Epidermal melanocyte (primary cell): ENCODE data around the gene NTNG1.

Experiments
- DNase-seq: peaks from one replicate; pipeline ENCODE4 v3.0.0; 2011; ENCODE audit warnings: low spot score; ENCODE audit not compliant: insufficient read length

Gene NTNG1

DNA sequence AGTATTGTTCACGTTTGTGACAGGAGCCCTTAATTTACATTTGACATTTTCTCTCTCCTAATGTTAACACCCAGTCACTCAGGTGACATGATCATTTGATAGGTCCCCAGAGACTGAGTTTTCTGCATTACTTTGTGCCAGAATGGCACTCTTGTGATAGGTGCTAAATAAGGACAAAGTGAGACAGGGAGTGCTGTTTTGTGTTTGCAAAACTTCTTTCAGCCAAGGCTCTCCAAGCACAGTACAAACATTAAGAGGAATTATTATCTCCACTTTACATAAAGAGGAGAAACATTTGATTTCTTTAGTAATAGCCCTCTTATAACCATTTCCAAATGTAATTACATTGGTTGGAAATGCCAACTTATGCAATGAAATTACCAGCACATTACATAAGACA lies 355.2 kb downstream of the NTNG1 start:
- DNase-seq, result no peak

DNA sequence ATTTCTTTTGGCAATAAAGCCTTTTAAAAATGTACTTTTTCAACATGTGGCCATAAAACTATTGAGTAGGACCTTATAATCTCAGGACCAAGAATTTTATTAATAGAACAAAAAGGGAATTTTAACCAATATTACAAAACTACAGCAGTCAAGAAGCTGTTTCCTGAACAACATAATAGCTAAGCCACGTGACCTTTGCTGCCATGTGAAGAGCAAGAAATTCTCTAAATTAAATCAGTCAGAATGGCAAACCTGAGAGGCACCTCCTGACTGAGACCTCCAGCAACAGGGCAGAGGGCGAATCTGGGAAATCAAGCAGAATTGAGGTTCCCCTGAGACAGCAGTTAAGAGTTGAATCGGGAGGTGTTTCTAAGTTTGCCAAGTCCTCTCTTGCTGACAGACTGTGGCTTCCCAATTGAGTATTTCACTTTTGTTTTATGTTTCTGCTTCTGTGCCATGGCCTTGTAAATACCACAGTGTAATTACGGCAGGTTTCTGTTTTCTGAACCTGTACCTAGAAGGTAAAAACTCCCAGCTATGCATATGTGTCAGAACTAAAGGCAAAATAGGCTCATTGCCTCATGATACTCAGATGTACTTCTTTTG lies 358.4 kb downstream of the NTNG1 start:
- no peak for DNase-seq

DNA sequence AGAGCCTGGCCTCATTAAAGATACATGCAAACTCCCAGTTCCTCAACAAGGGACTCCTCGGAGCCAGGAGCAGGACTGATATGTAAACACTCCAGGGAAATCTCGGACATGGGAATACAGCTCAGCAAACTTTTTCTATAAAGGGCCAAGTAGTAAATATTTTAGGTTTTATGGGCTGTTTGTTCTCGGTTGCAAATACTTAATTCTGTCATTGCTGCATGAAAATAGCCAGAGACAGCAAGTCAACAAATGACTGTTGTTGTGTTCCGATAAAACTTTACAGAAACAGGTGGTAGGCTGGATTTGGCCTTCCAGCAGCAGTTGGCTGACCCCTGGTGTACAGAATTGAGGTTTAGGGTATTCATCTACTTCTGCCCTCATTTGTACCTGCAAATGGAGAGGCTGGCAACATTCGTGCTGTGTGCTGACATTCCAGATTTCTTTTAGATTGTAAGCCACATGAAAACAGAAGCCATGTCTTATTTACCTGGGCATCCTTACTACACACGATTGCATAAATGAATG lies 360.3 kb downstream of the NTNG1 start:
- DNase-seq, result no peak

DNA sequence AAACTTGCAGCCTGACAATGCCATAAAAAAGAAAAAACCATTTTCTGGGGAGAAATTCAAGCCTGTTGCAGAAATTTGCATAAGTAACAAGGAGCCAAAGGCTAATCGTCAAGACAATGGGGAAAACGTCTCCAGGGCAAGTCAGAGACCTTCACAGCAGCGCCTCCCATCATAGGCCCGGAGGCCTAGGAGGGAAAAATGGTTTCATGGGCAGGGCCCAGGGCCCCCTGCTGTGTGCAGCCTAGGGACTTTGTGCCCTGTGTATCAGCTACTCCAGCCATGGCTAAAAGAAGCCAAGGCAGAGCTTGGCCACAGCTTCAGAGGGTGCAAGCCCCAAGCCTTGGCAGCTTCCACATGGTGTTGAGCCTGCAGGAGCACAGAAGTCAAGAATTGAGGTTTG lies 369.5 kb downstream of the NTNG1 start:
- no peak for DNase-seq

DNA sequence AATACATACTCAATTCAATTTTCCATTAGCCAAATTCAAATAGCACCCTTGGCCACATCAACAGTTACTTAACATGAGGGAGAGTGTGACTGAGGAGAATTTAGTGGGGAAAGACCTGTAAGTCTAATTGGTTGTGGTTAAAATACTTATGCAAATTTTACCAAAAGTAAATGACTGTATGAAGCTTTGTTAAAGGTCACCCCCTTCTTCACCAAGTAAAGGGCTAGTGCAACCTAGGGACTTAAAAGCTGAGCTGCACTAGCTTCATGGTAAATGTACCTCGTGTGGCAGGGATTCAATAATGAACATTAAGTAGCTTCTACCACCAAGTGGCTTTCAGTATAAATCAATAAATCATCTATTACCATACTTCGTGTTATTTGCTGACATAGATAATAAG lies 372.0 kb downstream of the NTNG1 start:
- DNase-seq, result no peak

DNA sequence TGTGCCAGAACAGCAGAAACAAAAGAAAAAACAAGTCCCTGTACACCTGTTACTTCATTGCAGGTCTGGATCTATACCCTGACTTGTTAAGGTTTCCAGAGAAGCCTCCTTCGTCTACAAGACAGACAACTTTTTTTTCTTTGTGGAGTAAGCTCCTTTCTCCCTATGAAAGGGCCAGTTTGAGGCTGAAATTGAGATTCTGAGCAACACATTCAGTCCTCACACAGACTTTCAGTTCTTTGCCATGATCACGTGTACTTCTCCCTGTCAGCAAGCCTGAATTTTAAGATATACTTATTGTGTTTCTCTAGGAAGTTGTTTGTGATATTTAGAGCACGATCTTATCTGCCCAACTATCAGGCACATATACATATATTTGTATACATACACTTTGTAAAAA lies 374.0 kb downstream of the NTNG1 start:
- DNase-seq, result no peak

DNA sequence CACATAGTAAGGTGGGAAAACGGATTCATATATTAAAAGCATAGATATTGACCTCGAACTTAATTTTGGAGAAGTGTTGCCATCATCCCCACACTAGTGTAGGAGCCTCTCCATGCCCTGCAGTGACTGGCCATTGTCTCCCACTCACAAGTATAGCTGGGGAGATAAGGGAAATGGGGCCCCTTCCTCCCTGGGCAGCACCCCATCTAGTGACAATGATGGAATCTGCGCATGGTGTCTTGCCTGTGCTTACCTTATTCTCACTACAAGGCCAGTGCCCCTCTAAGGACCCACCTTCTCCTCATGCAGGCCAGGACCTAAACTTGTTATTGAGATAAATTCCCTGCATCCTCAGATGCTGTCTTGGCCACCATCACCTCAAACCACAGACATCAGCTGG lies 374.9 kb downstream of the NTNG1 start:
- no peak for DNase-seq

DNA sequence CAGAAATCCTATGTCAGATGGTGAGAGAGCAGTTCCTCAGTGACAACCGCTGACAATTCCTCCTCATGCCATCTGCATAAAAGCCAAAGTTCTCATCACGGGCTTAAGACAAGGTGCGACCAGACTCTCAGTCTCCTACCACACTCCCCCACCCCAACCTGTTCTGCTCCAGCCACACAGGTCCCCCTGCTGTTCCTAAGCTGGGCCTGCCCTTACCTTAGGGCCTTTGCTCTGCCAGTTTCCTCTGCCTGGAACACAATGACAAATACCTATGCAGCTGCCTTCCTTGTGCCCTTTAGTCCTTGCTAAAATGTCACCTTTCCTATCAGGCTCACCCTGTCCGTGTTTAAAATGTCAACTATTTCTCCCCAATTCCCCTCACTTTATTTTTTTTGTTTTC lies 382.2 kb downstream of the NTNG1 start:
- no peak for DNase-seq

DNA sequence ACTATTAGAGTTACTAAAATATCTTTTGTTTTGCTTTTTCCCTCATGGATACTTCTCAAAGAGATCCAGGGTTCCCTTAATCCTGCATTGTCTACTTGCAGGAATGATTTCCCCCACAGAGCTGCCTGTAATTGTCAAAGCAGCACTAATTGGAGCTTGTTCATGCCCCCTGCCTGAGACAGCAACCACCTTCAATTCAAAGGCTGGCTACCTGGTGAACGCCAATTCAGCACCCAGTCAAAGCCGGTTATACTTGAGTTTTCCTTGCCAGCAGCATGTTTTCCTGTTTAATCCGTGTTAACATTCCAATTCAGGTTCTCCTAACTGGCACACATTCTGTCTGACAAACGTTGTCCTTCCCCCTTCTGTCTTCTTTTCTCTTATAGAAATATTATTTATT lies 382.9 kb downstream of the NTNG1 start:
- no peak for DNase-seq

DNA sequence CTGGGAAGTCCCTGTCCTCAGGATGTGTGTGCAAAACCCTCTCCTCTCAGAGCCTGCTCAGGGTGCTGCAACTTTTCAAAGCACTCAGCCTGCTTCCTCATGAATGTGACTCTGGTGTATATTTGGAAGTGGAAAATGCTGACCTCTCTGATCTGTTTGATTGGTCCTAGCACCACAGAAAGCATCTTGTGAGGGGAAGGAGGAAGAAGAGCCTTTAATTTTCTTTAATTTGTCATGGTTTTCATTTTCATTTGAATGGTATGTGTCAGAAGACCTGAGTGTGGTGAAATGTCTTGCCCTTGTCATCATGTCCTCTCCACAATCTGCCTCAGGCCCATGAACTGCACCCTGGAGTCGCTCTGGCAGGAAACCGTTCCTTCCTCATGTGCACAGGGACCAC lies 383.5 kb downstream of the NTNG1 start:
- no peak for DNase-seq

DNA sequence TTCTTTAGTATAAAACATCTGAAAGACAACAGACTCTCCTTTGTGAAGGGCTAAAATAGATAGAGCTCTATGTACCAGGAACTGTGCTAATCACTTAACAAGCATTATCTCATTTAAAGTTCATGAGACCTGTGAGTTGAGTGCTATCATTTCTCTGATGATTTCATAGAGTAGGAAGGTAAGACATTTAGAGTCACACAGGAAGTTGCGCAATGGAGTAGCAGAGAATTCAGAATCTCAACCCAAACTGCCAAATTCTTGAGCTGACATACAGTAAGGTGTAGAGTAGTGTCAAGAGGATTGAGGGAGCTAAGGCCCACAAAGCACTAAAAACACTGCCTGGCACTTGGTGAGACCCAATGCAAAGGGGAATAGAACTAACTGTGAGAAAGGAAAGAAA lies 384.3 kb downstream of the NTNG1 start:
- DNase-seq, result no peak

DNA sequence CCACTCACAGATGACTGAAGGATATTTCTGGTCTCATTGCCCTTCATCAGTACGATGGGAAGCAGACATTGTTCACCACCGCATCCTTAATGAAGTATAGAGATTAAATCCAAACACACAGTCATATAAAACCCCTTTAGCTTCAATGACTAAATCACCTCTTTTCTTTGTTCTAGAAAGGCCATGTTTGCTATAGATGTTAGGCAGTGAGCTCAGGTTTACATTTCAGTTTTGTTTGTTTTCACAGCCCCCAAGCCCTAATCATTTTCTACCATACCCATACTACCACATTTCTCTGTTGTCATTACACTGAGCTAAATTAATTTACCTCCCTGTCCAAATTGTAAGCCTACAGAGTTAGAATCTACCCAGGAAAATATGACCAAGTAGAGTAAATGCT lies 385.1 kb downstream of the NTNG1 start:
- DNase-seq, result no peak

DNA sequence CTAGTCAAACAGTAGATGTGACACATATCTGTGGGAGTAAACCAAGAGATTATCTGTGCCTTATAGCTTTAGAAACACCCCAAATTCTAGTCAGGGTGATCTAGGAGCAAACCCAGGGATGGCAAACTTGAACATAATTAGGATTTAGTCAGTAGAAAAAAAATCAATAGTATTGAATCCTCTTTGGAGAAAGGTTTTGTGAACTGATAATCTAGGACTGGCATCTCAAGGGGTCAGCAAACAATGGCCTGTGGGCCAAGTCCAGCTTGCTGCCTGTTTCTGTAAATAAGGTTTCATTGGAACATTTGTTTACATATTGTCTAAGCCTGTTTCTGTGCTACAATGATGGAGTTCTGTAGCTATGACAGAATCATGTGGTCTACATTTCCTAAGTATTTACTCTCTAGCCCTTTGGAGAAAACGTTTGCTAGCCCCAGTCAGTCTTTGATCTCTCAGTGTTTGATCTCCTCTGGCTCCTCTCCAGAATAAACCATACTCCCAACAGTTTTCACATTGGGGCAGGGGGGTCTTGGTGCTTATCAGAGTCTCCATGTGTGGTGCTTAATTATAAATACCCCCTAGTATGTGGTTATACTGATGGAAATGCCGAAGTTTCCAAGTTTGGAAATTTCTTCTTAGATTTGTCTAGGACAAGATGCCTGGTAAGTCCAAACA lies 385.8 kb downstream of the NTNG1 start:
- DNase-seq, result no peak

DNA sequence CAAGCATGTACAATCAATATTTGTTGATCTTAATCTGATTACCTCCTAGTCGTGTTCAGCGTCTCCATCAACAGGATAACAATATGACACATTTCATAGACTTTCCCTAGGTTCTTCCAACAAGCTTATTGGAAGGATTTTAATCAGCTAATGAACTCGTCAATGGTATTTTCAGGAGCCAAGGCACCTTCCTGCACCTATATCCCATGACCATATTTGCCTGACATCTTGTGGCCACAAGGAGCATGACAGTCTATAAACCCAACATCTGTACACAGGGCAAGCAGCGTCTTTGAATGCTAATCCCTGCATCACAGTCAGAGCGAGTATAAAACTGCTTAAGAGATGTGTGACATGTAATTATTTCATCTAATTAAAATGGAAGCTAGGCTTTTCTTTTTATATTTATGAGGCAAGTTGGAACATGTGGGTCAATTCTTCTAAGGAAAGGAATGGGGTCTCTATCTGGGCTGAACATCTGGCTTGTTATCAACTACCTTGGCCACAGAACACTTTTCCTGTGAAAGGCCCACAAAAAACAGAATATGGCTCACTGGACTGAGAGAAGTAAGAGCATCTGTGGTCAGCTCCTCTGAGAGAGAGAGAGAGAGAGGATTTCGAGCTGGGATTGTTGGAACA lies 388.8 kb downstream of the NTNG1 start:
- DNase-seq, result peak; percentile 52

DNA sequence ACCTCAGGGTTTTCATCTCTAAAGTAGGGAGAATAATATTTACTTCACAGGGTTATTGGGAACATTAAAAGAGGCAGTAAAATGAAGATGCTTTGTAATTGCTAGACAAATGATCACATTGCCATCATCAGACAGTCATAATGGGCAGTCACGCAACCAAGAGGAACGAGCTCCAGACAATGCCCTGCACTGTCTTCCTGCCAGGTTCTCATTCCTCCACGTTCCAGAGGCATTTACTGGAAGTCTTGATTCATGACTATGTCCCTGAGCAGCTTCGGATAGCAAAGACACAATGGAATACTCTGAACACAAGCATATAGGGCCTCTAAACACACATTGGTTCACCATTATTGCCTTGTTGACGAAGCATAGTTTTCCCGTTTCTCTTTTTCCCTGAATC lies 389.7 kb downstream of the NTNG1 start:
- peak; percentile 49 for DNase-seq

DNA sequence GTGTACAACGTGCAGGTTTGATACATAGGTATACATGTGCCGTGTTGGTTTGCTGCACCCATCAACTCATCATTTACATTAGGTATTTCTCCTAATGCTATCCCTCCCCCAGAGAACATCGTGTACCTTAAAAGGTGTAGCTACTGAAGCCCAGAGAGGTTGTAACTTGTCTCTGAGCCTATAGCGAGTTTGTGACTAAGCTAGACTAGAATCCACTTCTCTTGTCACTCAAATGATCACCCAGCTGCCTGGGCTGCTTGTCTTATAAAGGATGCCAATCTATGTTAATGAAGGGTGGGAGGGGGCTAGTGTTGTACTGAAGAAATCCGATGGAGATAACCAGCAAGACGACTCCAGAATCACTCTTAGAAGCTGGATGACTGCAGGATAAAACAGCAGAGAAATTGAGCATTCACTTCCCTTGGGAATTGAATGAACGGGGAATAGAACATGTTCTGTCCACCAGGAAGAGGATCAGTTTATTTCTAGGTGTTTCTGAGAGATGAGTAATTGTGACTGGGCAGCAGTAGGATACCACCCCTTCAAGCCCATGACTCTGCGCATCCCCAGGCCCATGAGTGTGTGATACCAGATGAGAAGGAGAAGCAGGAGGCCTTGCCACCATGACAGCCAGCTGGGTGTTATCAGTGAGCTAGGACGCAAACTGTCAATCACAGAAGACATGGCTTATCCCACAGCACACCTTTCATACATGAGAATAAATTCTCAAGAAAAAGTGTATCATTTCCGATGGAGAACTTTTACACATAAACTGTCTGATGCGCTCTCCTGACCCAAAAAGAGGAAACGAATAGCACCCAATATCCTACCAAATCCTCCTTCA lies 390.4 kb downstream of the NTNG1 start:
- DNase-seq, result no peak

DNA sequence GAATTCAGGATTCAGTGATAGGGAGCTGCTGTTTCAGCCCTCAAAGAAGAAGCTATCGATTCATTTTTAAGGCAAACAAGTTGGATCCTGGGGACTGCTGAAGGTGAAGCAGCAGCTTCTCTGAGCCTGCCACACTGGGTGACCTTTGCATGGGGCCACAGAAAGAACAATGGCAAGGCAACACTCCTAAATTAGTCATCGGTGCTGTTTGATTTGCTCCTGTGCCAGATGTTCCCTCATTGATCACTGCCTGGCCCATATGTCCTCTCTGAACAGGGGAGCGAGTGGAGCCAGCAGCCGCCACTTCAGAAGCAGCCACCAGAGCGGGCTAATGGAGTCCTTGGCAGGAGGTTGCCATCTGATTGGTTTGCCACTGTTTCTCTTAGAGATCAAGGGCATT lies 391.5 kb downstream of the NTNG1 start:
- no peak for DNase-seq
